ENCODE data around the gene CHST12.
"Not testable (repeated sequence)": the region's sequence is repeated elsewhere in the genome, so short reads cannot be mapped to it uniquely, and the experiment has no call there.

CHST12 gene

DNA sequence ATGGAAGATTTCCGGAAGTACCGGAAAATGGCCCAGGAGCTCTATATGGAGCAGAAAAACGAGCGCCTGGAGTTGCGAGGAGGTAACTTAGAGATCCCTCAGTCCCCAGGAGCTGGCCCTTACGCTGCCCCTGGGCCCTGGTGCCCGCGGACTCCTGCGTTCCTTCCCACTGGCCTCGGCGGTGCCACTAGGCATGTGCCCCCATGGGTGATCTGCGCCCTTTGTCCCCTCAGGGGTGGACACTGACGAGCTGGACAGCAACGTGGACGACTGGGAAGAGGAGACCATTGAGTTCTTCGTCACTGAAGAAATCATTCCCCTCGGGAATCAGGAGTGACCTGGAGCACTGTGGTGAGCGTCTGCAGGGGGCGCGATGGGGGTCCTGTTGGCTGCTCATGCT is 24.2 kb upstream of the CHST12 start:
- no peak for FAIRE-seq

DNA sequence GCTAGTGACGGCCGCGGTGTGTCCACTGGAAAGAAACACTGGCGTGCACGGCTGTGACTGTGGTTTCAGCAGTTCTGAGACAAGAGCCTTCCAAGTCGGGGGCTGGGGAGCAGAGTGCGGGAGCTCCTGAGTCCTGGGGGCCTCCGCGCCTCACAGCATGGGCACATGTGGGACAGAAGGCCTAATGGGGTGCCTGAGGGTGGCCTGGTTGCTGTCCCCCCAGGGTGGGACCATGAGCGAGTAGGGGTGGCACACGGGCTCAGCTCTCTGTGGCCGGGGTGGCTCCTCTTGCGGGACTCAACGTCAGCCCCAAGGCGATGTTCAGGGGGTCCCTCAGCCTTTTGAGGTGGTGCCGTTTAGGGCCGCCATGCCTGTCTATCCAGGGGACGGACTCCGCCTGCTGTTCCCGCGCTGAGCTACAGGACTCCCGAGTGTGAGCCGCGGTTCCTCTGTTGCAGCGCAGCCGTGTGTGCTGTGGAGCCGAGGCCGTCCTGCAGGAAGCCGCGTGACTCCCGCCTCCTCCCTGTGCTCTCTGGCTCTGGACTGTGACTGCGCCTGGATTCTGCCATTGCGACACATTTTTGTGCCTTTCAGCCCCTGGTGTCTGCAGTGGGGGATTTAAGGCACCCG is 23.5 kb upstream of the CHST12 start:
- no peak for FAIRE-seq

DNA sequence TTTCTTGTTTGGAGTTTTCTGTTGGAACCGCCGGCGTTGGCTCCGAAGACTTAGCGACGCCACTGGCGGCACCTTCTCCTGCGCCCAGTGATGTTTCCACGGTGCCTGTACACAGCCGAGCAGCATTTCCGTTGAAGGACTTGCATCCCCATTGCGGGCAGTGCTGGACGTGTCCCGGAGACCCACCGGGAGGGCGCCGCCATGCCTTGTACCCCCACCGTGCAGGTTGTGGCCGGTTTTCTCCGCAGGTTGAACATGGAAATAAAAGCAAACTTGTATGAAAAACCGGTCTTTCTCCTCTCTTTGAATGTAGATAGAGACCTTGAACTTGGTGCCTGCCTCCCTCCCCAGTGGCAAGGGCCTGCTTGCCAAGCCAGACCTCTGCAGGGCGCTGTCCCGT is 22.9 kb upstream of the CHST12 start:
- FAIRE-seq: no peak

- no peak for FAIRE-seq
These were observed 22.2 kb upstream of the CHST12 start for GRCh38 chr7:2381227-2381626.

- no peak for FAIRE-seq
These were observed 21.4 kb upstream of the CHST12 start for GRCh38 chr7:2381881-2382509.

- FAIRE-seq: no peak
These were observed 19.7 kb upstream of the CHST12 start for GRCh38 chr7:2383543-2384274.

- no peak for FAIRE-seq
These were observed 18.8 kb upstream of the CHST12 start for GRCh38 chr7:2384354-2385243.

DNA sequence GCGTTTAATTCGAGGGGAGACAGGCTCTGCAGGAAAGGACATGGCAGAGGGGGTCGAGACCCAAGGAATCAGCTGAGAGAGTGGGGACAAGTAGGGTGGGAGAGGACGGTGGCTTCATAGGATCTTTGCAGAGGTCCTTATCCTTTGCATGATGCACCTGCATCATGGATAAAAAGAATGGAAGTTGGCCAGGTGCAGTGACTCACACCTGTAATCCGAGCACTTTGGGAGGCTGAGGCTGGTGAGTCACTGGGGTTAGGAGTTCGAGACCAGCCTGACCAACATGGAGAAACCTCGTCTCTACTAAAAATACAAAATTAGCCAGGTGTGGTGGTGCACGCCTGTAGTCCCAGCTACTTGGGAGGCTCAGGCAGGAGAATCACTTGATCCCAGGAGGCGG is 17.3 kb upstream of the CHST12 start:
- FAIRE-seq: not testable (repeated sequence)

- FAIRE-seq: no peak
These were observed 16.3 kb upstream of the CHST12 start for GRCh38 chr7:2386964-2387669.

GRCh38 chr7:2387897-2388636 is 15.3 kb upstream of the CHST12 start:
- FAIRE-seq: no peak

DNA sequence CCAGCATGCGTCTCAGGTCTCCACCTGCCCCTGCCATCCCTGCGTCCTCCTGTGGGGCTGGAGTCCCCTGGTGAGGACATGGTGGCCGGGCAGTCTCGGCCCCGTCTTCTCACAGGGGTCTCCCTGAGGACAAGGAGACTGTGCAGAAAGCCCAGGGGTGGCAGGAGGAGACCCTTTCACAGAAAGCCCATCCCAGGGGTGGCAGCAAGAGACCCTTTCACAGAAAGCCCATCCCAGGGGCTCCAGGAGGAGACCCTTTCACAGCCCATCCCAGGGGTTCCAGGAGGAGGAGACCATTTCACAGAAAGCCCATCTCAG is 14.8 kb upstream of the CHST12 start:
- FAIRE-seq: no peak

- not testable (repeated sequence) for FAIRE-seq
These were observed 13.2 kb upstream of the CHST12 start for GRCh38 chr7:2390020-2390816.

GRCh38 chr7:2393706-2394105 is 9.7 kb upstream of the CHST12 start:
- FAIRE-seq: no peak

DNA sequence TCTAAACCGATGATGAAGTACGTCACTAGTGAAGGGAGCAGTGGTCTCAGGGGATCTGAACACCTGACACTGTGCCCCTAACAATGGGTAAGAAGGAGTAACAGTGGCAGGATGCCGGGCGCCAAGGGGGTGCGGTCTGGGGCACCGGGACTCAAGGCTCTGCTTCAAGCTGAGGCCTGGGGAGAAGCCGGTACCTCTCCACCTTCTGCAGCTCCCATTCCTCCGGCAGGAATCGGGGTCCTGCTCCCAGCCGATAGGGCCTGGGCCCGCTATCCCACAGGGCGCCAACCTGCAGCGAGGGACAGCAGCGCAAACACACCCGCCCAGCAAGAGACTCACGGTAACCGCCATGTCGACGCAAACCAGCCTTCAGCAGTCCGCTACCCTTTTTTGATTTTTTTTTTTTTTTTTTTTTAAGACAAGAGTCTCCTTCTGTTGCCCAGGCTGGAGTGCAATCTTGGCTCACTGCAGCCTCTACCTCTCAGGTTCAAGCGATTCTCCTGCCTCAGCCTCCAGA is 8.8 kb upstream of the CHST12 start:
- FAIRE-seq: no peak

- FAIRE-seq: no peak
These were observed 4.9 kb upstream of the CHST12 start for GRCh38 chr7:2398506-2398905.

- FAIRE-seq: peak; percentile 83
These were observed 3.4 kb upstream of the CHST12 start for GRCh38 chr7:2399848-2400587.

- no peak for FAIRE-seq
These were observed 761 bp upstream of the CHST12 start for GRCh38 chr7:2402687-2403013.

DNA sequence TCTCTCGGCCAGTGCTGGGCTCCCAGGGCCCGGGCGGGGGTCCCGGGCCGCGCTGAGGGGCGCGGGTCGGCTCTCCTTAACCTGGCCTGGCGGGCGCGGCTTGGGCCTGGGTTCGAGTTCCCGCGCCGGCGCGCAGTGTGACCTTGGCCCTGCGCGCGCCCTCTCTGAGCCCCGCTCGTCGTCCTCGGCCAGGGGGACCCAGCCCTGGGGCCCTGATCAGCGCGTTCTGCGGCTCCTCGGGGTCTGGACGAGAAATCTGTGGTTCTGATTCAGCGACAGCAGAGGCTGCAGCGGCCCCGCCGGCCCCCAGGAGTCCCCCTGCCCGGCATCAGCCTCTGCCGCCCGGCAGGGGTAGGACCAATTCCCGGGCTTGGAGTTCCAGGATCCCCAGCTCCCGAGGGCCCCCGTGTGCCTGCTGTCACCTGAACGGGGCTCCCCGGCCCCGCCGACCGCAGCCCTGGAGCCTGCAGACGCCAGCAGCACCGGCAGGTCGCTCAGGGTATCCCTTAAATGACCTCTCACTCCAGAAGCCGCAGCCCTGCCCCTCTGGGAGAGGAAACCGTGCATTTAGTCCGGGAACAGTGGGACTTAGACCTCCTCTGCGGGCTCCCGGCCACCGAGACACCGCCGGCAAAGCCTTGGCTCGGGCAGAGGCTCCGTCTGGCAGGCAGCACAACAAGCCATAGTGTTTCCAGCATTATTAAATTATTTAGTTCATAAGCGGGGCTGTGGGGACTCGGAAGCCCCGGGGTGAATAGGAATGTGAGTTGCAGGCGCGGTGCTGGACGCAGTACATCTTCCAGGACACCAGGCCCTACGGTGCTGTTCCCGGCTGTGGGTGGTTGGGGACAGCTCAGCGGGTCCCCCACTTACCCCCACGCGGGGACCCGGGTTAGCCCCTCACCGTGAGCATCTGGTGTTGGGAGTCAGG is 572 bp downstream of the CHST12 start:
- no peak for FAIRE-seq

DNA sequence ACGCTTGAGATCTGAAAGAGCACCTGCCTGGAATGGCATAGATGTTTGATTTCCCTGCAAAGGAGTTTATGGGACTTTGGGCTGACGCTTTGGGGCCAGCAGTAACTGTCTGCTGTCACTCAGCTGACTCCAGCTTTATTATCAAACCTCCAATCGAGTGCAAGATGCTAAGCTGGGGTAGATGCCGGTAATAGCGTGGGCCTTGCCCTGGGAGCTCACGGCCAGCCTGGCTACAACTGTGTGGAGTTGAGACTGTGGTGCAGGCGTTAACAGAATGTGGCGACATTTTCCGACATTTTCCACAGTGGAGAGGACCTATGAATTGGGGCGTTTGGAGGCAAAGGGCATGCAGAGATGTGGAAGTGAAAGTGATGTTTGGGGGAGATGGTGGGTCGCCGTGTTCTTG is 1.3 kb downstream of the CHST12 start:
- FAIRE-seq: no peak
